Measurements from ENCODE around the gene CAMK2B. TPM values are rescaled to one million over a fixed set of nuclear protein-coding genes. Genes with fewer than 3 reads are reported as not detected.
A peak's percentile ranks its signal among the peaks of the same experiment; 100 is the strongest.

CAMK2B gene
- total RNA-seq, 1 experiment from 2014 or later: not detected

- Mint-ChIP-seq H3K9me3 (ENCODE audit: low read depth, unreplicated experiment) (no peaks in the 10 kb centered on the region), H3K36me3 (ENCODE audit: insufficient read depth, unreplicated experiment) (no peaks in the 10 kb centered on the region), H3K4me3 (ENCODE audit: low read depth, unreplicated experiment) (no peak overlapping the region), H3K27ac (ENCODE audit: unreplicated experiment) (no peak overlapping the region), H3K27me3 (ENCODE audit: unreplicated experiment) (peaks cover 60% of the 10 kb centered on the region), H3K4me1 (ENCODE audit: low read depth, unreplicated experiment) (peaks cover 8% of the 10 kb centered on the region)
- TF ChIP-seq, protein P1, sequence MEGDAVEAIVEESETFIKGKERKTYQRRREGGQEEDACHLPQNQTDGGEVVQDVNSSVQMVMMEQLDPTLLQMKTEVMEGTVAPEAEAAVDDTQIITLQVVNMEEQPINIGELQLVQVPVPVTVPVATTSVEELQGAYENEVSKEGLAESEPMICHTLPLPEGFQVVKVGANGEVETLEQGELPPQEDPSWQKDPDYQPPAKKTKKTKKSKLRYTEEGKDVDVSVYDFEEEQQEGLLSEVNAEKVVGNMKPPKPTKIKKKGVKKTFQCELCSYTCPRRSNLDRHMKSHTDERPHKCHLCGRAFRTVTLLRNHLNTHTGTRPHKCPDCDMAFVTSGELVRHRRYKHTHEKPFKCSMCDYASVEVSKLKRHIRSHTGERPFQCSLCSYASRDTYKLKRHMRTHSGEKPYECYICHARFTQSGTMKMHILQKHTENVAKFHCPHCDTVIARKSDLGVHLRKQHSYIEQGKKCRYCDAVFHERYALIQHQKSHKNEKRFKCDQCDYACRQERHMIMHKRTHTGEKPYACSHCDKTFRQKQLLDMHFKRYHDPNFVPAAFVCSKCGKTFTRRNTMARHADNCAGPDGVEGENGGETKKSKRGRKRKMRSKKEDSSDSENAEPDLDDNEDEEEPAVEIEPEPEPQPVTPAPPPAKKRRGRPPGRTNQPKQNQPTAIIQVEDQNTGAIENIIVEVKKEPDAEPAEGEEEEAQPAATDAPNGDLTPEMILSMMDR (IDR thresholded peaks at IDR 0.05; ENCODE audit: unreplicated experiment): no peak
- no TSS peak for BruUV-seq (replicated peaks)
- intact Hi-C loops (cut with micrococcal nuclease; ENCODE audit: unreplicated experiment): no loop called here
- DNase-seq: no peak
- CTCF ChIA-PET: interaction anchor here (0.9 kb wide), 1 partner anchor 9 kb away, joined by 3 read pairs; no protein-coding TSS in a partner anchor
Observed at GRCh38 chr7:44265728-44266127, 59.7 kb downstream of the CAMK2B start.

GRCh38 chr7:44264221-44264931, 61.0 kb downstream of the CAMK2B start:
- TF ChIP-seq, protein P1 (IDR thresholded peaks at IDR 0.05; ENCODE audit: unreplicated experiment): no peak
- DNase-seq: peak; percentile 61
- intact Hi-C loops (cut with micrococcal nuclease; ENCODE audit: unreplicated experiment): no loop called here
- BruUV-seq (replicated peaks): no TSS peak
- Mint-ChIP-seq H3K9me3 (ENCODE audit: low read depth, unreplicated experiment) (no peaks in the 10 kb centered on the region), H3K27me3 (ENCODE audit: unreplicated experiment) (peaks cover 58% of the 10 kb centered on the region), H3K4me3 (ENCODE audit: low read depth, unreplicated experiment) (no peak overlapping the region), H3K4me1 (ENCODE audit: low read depth, unreplicated experiment) (peaks cover 8% of the 10 kb centered on the region), H3K27ac (ENCODE audit: unreplicated experiment) (no peak overlapping the region), H3K36me3 (ENCODE audit: insufficient read depth, unreplicated experiment) (no peaks in the 10 kb centered on the region)
- CTCF ChIA-PET: interaction anchor here (0.6 kb wide), 1 partner anchor 769 kb away, joined by 4 read pairs; no protein-coding TSS in a partner anchor

DNA sequence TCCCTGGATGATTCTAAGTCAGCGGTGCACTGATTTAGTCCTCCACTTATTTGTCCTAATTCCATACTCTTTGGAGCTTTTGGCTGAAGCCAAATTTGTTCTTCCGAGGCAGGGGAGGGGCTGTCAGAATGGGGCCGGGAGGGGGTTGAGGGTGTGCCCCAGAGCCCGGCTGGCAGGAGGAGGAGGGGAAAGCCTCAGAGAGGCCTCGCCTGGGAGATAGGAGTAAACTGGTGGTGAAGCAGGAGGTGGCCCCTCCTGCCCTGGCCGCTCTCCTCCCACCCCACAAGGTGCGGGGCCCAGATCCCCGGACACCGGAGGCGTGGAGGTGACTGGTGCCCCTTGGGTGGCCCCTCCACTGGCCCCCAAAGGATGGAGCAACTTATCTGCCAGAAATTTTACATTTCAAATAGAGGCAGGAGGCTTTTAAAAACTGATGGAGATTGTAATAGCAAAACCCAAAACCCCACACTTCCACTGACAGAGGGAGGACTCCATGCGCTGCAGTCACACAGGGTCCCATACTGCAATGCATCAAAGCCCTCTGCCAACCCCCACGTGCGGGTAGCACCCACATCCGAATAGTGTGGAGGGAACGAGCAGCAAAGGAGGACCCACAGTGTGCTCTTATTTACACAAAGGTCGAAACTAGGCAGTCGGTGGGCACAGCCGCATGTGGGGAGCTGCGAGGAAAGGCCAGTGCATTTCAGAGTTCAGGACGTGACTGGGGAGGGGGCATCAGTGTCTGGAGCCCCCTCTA, 61.9 kb downstream of the CAMK2B start:
- no peak overlapping the region for H3K27ac Mint-ChIP-seq (ENCODE audit: unreplicated experiment)
- no peaks in the 10 kb centered on the region for H3K36me3 Mint-ChIP-seq (ENCODE audit: insufficient read depth, unreplicated experiment)
- H3K27me3 Mint-ChIP-seq (ENCODE audit: unreplicated experiment): peaks cover 50% of the 10 kb centered on the region
- BruUV-seq (replicated peaks): no TSS peak
- peaks cover 9% of the 10 kb centered on the region for H3K4me1 Mint-ChIP-seq (ENCODE audit: low read depth, unreplicated experiment)
- CTCF ChIA-PET: no interaction called here
- intact Hi-C loops (cut with micrococcal nuclease; ENCODE audit: unreplicated experiment): no loop called here
- DNase-seq: no peak
- no peaks in the 10 kb centered on the region for H3K9me3 Mint-ChIP-seq (ENCODE audit: low read depth, unreplicated experiment)
- no peak overlapping the region for H3K4me3 Mint-ChIP-seq (ENCODE audit: low read depth, unreplicated experiment)
- TF ChIP-seq, protein P1 (IDR thresholded peaks at IDR 0.05; ENCODE audit: unreplicated experiment): no peak

- H3K27ac Mint-ChIP-seq (ENCODE audit: unreplicated experiment): no peak overlapping the region
- no peak overlapping the region for H3K4me3 Mint-ChIP-seq (ENCODE audit: low read depth, unreplicated experiment)
- intact Hi-C loops (cut with micrococcal nuclease; ENCODE audit: unreplicated experiment): no loop called here
- peaks cover 18% of the 10 kb centered on the region for H3K4me1 Mint-ChIP-seq (ENCODE audit: low read depth, unreplicated experiment)
- BruUV-seq (replicated peaks): no TSS peak
- no peaks in the 10 kb centered on the region for H3K36me3 Mint-ChIP-seq (ENCODE audit: insufficient read depth, unreplicated experiment)
- H3K27me3 Mint-ChIP-seq (ENCODE audit: unreplicated experiment): peaks cover 35% of the 10 kb centered on the region
- CTCF ChIA-PET: interaction anchor here (0.7 kb wide), 1 partner anchor 9 kb away, joined by 3 read pairs; no protein-coding TSS in a partner anchor
- TF ChIP-seq, protein P1 (IDR thresholded peaks at IDR 0.05; ENCODE audit: unreplicated experiment): no peak
- H3K9me3 Mint-ChIP-seq (ENCODE audit: low read depth, unreplicated experiment): no peaks in the 10 kb centered on the region
- DNase-seq: no peak
Observed at GRCh38 chr7:44262031-44262430, 63.4 kb downstream of the CAMK2B start.

All from Calu3 (cell line).